ENCODE measurements around the gene KRCC1. TPM values are rescaled to one million over a fixed set of nuclear protein-coding genes. Genes with fewer than 3 reads are reported as not detected.
"Not testable (repeated sequence)": the region's sequence is repeated elsewhere in the genome, so short reads cannot be mapped to it uniquely, and the experiment has no call there.

Gene KRCC1
- total RNA-seq, 1 donor from 2014 or later, result 21.2 TPM

GRCh38 chr2:88022669-88022921 lies 33.0 kb downstream of the KRCC1 start:
- Histone ChIP-seq H3K27ac (replicated peaks) (no peak overlapping the region), H3K4me1 (no peaks in the 10 kb centered on the region), H3K27me3 (ENCODE audit: low read depth) (no peaks in the 10 kb centered on the region), H3K4me3 (no peak overlapping the region), H3K9me3 (replicated peaks) (no peaks in the 10 kb centered on the region), H3K36me3 (peaks cover 11% of the 10 kb centered on the region)
- TF ChIP-seq CTCF (IDR thresholded peaks at IDR 0.05; ENCODE audit: borderline replicate concordance), result no peak
- no peak for DNase-seq
- intact Hi-C loops (cut with micrococcal nuclease), result no loop called here

GRCh38 chr2:88019985-88020384 lies 35.6 kb downstream of the KRCC1 start:
- Histone ChIP-seq H3K4me1 (peaks cover 9% of the 10 kb centered on the region), H3K27ac (replicated peaks) (no peak overlapping the region), H3K27me3 (ENCODE audit: low read depth) (no peaks in the 10 kb centered on the region), H3K9me3 (replicated peaks) (no peaks in the 10 kb centered on the region), H3K4me3 (no peak overlapping the region), H3K36me3 (no peaks in the 10 kb centered on the region)
- TF ChIP-seq CTCF (IDR thresholded peaks at IDR 0.05; ENCODE audit: borderline replicate concordance), result no peak
- no peak for DNase-seq
- intact Hi-C loops (cut with micrococcal nuclease), result no loop called here

DNA sequence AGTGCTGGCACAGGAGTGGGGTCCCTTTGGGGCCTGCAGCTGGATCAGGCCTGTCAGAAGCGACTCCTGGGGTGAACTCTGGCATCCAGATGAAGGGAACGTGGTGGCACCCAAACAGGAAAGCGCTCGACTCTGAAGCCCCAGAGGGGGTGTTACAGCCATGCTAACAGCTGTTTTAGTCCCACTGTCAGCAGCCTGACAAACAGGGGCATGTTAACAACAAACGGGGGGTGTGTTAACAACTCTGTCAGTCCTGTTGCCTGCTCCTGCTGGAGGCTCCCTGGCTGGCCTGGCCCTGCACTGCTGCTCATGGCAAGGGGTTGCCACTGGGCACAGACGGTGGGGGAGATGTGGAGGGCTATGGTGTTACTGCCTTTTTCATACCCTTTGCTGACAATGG lies 36.7 kb downstream of the KRCC1 start:
- Histone ChIP-seq H3K27me3 (ENCODE audit: low read depth) (no peaks in the 10 kb centered on the region), H3K4me1 (peaks cover 9% of the 10 kb centered on the region), H3K27ac (replicated peaks) (no peak overlapping the region), H3K4me3 (no peak overlapping the region), H3K36me3 (no peaks in the 10 kb centered on the region), H3K9me3 (replicated peaks) (no peaks in the 10 kb centered on the region)
- no peak for DNase-seq
- intact Hi-C loops (cut with micrococcal nuclease), result no loop called here
- no peak for TF ChIP-seq CTCF (IDR thresholded peaks at IDR 0.05; ENCODE audit: borderline replicate concordance)

DNA sequence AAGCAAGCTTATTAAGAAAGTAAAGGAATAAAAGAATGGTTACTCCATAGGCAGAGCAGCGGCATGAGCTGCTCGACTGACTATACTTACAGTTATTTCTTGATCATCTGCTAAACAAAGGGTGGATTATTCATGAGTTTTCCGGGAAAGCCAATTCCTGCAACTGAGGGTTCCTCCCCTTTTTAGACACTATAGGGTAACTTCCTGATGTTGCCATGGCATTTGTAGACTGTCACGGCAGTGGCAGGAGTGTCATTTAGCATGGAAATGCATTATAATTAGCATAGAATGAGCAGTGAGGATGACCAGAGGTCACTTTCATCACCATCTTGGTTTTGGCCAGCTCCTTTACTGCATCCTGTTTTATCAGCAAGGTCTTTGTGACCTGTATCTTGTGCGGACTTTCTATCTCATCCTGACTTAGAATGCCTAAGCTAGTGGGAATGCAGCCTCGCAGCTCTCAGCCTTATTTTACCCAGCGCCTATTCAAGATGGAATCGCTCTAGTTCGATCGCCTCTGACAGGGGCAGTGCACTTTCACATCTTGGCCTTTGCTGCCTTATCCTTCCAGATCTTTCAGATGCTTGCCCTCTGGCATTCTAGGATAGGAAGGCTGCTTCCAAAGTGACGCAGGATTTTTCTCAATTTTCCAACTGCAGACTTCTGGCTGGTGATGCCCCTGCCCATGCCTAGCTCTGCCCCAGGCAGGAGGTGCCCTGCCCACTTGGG lies 37.3 kb downstream of the KRCC1 start:
- H3K27me3 ChIP-seq (ENCODE audit: low read depth); H3K9me3 ChIP-seq (replicated peaks); H3K4me3 ChIP-seq; intact Hi-C loops (cut with micrococcal nuclease); DNase-seq; H3K27ac ChIP-seq (replicated peaks); H3K36me3 ChIP-seq; H3K4me1 ChIP-seq: not testable (repeated sequence)

- intact Hi-C loops (cut with micrococcal nuclease); H3K27ac ChIP-seq (replicated peaks); H3K4me3 ChIP-seq; DNase-seq; H3K4me1 ChIP-seq; H3K36me3 ChIP-seq; H3K27me3 ChIP-seq (ENCODE audit: low read depth); H3K9me3 ChIP-seq (replicated peaks): not testable (repeated sequence)
Measured at GRCh38 chr2:88017780-88018038, 37.9 kb downstream of the KRCC1 start.

- intact Hi-C loops (cut with micrococcal nuclease), result no loop called here
- no peaks in the 10 kb centered on the region for H3K9me3 ChIP-seq (replicated peaks)
- peaks cover 9% of the 10 kb centered on the region for H3K4me1 ChIP-seq
- H3K27me3 ChIP-seq (ENCODE audit: low read depth), result no peaks in the 10 kb centered on the region
- DNase-seq, result peak; percentile 34
- H3K36me3 ChIP-seq, result no peaks in the 10 kb centered on the region
- peak overlapping the region; percentile 47 for H3K27ac ChIP-seq (replicated peaks)
- peak overlapping the region; percentile 74 for H3K4me3 ChIP-seq
- no peak for TF ChIP-seq CTCF (IDR thresholded peaks at IDR 0.05; ENCODE audit: borderline replicate concordance)
Measured at GRCh38 chr2:88016960-88017779, 38.4 kb downstream of the KRCC1 start.

All from left ventricle myocardium inferior (tissue), 1 donor.